ENCODE data around the gene ACIN1. TPM values are rescaled to one million over a fixed set of nuclear protein-coding genes. Genes with fewer than 3 reads are reported as not detected.

Gene ACIN1
- total RNA-seq, 1 experiment from 2014 or later: 333 TPM

GRCh38 chr14:23052671-23053070, 42.3 kb downstream of the ACIN1 start:
- no peak overlapping the region for H3T11ph ChIP-seq (ENCODE audit: low read length)
- H3K4me1 ChIP-seq (ENCODE audit: insufficient read depth, low read length): no peaks in the 10 kb centered on the region; the same call in 1 of the 2 replicates
- H3K14ac ChIP-seq (ENCODE audit: insufficient read depth, low read length): no peak overlapping the region
- no CpG with 5 or more reads among the region's 3 CpGs for WGBS (ENCODE audit: extremely low coverage, insufficient read length, low lambda C conversion rate)
- H4K5ac ChIP-seq (ENCODE audit: insufficient read length, low read depth, low read length): no peak overlapping the region
- H2AK5ac ChIP-seq (ENCODE audit: insufficient read length, low read length): no peak overlapping the region
- no peak overlapping the region for H2AFZ ChIP-seq (ENCODE audit: low read length)
- H3K4me1 Mint-ChIP-seq: peaks cover 14 to 17% of the 10 kb centered on the region in 2 experiments
- H3K23ac ChIP-seq (ENCODE audit: insufficient read length, low read depth, low read length): no peak overlapping the region
- H3K4ac ChIP-seq (ENCODE audit: low read depth, low read length): no peak overlapping the region
- H3K9me3 Mint-ChIP-seq: no peaks in the 10 kb centered on the region
- H2BK120ac ChIP-seq (ENCODE audit: low read depth, low read length, poor library complexity, severe bottlenecking): no peak overlapping the region
- no peak for DNase-seq
- H3K56ac ChIP-seq (ENCODE audit: insufficient read length, low read depth, low read length): no peak overlapping the region
- H2BK5ac ChIP-seq (ENCODE audit: insufficient read length, low read length): no peak overlapping the region
- no peaks in the 10 kb centered on the region for H3K79me1 ChIP-seq (ENCODE audit: insufficient read depth, low read depth, low read length, poor library complexity, severe bottlenecking)
- no peaks in the 10 kb centered on the region for H3K9me3 ChIP-seq (ENCODE audit: control insufficient read depth, low read depth, low read length)
- H4K20me1 ChIP-seq (ENCODE audit: control insufficient read depth, insufficient read depth, insufficient read length): no peaks in the 10 kb centered on the region
- no peak overlapping the region for H4K91ac ChIP-seq (ENCODE audit: insufficient read length, low read depth, low read length)
- H3K4me3 Mint-ChIP-seq: no peak overlapping the region
- no peak overlapping the region for H2BK15ac ChIP-seq (ENCODE audit: low read depth, low read length)
- no peak overlapping the region for H3K18ac ChIP-seq (ENCODE audit: insufficient read length, low read depth, low read length)
- no peak overlapping the region for H3K27ac ChIP-seq (ENCODE audit: insufficient read length, low read depth, low read length)
- peaks cover 10% of the 10 kb centered on the region for H3K23me2 ChIP-seq (ENCODE audit: insufficient read length, low read depth, low read length, poor library complexity, severe bottlenecking)
- peaks cover 8% of the 10 kb centered on the region for H3K27me3 Mint-ChIP-seq (ENCODE audit: low read depth)
- no peak for TF ChIP-seq CTCF (conservative IDR thresholded peaks at IDR 0.05)
- no peak overlapping the region for H3K4me2 ChIP-seq (ENCODE audit: insufficient read depth, insufficient read length, low read length)
- H4K8ac ChIP-seq (replicated peaks; ENCODE audit: insufficient read length, low read depth, low read length): no peak overlapping the region
- H3K36me3 Mint-ChIP-seq (ENCODE audit: insufficient read depth in 1 of 3, low read depth in 3 of 3): peaks cover 10 to 42% (median 21%) of the 10 kb centered on the region in 3 experiments
- no peak overlapping the region for H3K9ac ChIP-seq (ENCODE audit: extremely low read depth, insufficient read length, low read length)
- no peak overlapping the region for H2BK12ac ChIP-seq (ENCODE audit: insufficient read length, low read depth, low read length)
- H2BK20ac ChIP-seq (ENCODE audit: low read depth, low read length, poor library complexity, severe bottlenecking): no peak overlapping the region
- no peaks in the 10 kb centered on the region for H3K79me2 ChIP-seq (ENCODE audit: insufficient read depth, low read length)
- H3K27ac Mint-ChIP-seq: peak overlapping the region in 2 of 3 experiments; percentile 48 to 56; a peak in 1 of 7 replicates
- no peaks in the 10 kb centered on the region for H3K27me3 ChIP-seq (ENCODE audit: insufficient read depth, low read length)
